HepG2 (cell line): ENCODE measurements around the gene SPON2. TPM values are rescaled to one million over a fixed set of nuclear protein-coding genes. Genes with fewer than 3 reads are reported as not detected.
A peak's percentile ranks its signal among the peaks of the same experiment; 100 is the strongest.

Experiments
- ATAC-seq: fragments of 200-7000 bp; cut with Tn5 transposase; 3 replicates; pipeline ENCODE4 v1.9.1; 2020; ENCODE audit warnings: mild to moderate bottlenecking, moderate library complexity
- BruUV-seq: library from RNA; stranded (reverse); fragments of 400-500 nt; replicated peaks from 2 replicates; lab custom pipeline; 2021; lab: Mats Ljungman, UMichigan
- CTCF ChIA-PET: fragments of 300-600 bp; formaldehyde crosslinking; extraction: SDS; loops from one replicate; lab custom pipeline; 2021; ENCODE audit warnings: low total read pairs, inconsistent platforms, low intra/inter-chr PET ratio; lab: Yijun Ruan, JAX
- POLR2A ChIA-PET: fragments of 350-600 bp; sonication (Branson Sonifier 250); formaldehyde crosslinking; loops from one replicate; lab custom pipeline; 2020; ENCODE audit warnings: antibody characterized with exemption, inconsistent platforms; lab: Yijun Ruan, JAX
- DNase-seq: peaks from one replicate; pipeline ENCODE4 v3.0.0-alpha.2; 2015; ENCODE audit warnings: low spot score
- FAIRE-seq: peaks from 3 replicates; lab custom pipeline; 2011; peaks lifted over from hg19 to GRCh38; lab: Jason Lieb, UNC
- H2AFZ ChIP-seq: one replicate; pipeline ENCODE4 v1.6.1; 2011; ENCODE audit warnings: low read length, inconsistent platforms
- H3K27ac ChIP-seq: fragments of 300-600 bp; 3 replicates; pipeline ENCODE4 v1.8.0; 2011; ENCODE audit warnings: mixed run types, mild to moderate bottlenecking, mixed read lengths, low read length, inconsistent platforms; ENCODE audit not compliant: insufficient read depth; ENCODE audit errors: extremely low read length
- H3K27me3 ChIP-seq, 2 experiments: fragments of 200-600 bp in 1 of 2; 2 replicates in 1 of 2; 3 replicates in 1 of 2; pipeline versions ENCODE4 v1.6.0 to v1.8.0; 2011; ENCODE audit warnings: low read length in 2 of 2, mild to moderate bottlenecking in 2 of 2, moderate library complexity in 2 of 2, inconsistent platforms in 1 of 2; ENCODE audit not compliant: insufficient read depth in 2 of 2, control insufficient read depth in 1 of 2
- H3K36me3 ChIP-seq, 2 experiments: fragments of 200-600 bp in 1 of 2; replicated peaks in 1 of 2; 2 replicates in 1 of 2; 3 replicates in 1 of 2; pipeline versions ENCODE4 v1.5.1 to v1.8.0; 2011; ENCODE audit warnings: low read length in 2 of 2, inconsistent platforms in 1 of 2; ENCODE audit not compliant: insufficient read depth in 2 of 2, control insufficient read depth in 1 of 2
- H3K4me1 ChIP-seq: 2 replicates; pipeline ENCODE4 v1.5.1; 2012; ENCODE audit warnings: low read length, inconsistent platforms; ENCODE audit not compliant: insufficient read depth
- H3K4me2 ChIP-seq: 2 replicates; pipeline ENCODE4 v1.6.0; 2011; ENCODE audit warnings: low read depth, low read length, inconsistent platforms
- H3K4me3 ChIP-seq, 3 experiments: fragments of 200-600 bp in 1 of 3; sonication (generic), shearing (Covaris generic) in 1 of 3; replicated peaks in 1 of 3; 2 replicates each; pipeline ENCODE4 v1.5.1; 2011 to 2016; ENCODE audit warnings: low read length in 3 of 3, inconsistent platforms in 2 of 3, low read depth in 2 of 3, mild to moderate bottlenecking in 2 of 3, control low read depth in 1 of 3, mixed read lengths in 1 of 3; ENCODE audit not compliant: insufficient read depth in 1 of 3
- H3K79me2 ChIP-seq: one replicate; pipeline ENCODE4 v1.6.1; 2011; ENCODE audit warnings: low read length, inconsistent platforms; ENCODE audit not compliant: insufficient read depth
- H3K9ac ChIP-seq: 2 replicates; pipeline ENCODE4 v1.6.0; 2011; ENCODE audit warnings: mild to moderate bottlenecking, low read depth, low read length, inconsistent platforms; ENCODE audit not compliant: insufficient read depth
- H3K9me3 ChIP-seq: 2 replicates; pipeline ENCODE4 v1.5.1; 2012; ENCODE audit warnings: mild to moderate bottlenecking, low read length
- H4K20me1 ChIP-seq: 2 replicates; pipeline ENCODE4 v1.6.0; 2011; ENCODE audit warnings: inconsistent platforms, mild to moderate bottlenecking, low read length, moderate library complexity; ENCODE audit not compliant: insufficient read depth
- AGO2 ChIP-seq: fragments of 200-400 bp; formaldehyde crosslinking; optimal IDR thresholded peaks from 2 replicates; pipeline ENCODE3; 2017; ENCODE audit warnings: mild to moderate bottlenecking, low read depth, low read length, moderate library complexity
- MAFF ChIP-seq: IDR thresholded peaks from 2 replicates; pipeline ENCODE4 v1.6.1; 2011; ENCODE audit warnings: low read depth, low read length, improper control_type of control experiment
- MAFK ChIP-seq, 2 experiments: IDR thresholded peaks in 1 of 2; conservative IDR thresholded peaks in 1 of 2; 2 replicates each; pipeline ENCODE4 v1.6.1; 2011; ENCODE audit warnings: improper control_type of control experiment in 2 of 2, low read length in 2 of 2
- POLR2G ChIP-seq: fragments of 200-400 bp; formaldehyde crosslinking; IDR thresholded peaks from 2 replicates; pipeline ENCODE4 v1.6.1; 2018; ENCODE audit warnings: mild to moderate bottlenecking, low read depth, low read length, moderate library complexity
- RBFOX2 ChIP-seq: fragments of 200-400 bp; formaldehyde crosslinking; IDR thresholded peaks from 2 replicates; pipeline ENCODE4 v1.6.1; 2017; ENCODE audit warnings: low read depth, mild to moderate bottlenecking, low read length
- ZNF530 ChIP-seq: sonication (generic); formaldehyde crosslinking; IDR thresholded peaks from 2 replicates; pipeline ENCODE4 v1.5.0; 2020; ENCODE audit warnings: low read depth, mild to moderate bottlenecking, missing genetic modification reagents
- ZNF572 ChIP-seq: sonication (generic); formaldehyde crosslinking; IDR thresholded peaks from 2 replicates; pipeline ENCODE4 v1.5.1; 2020; ENCODE audit warnings: mild to moderate bottlenecking, missing genetic modification reagents
- ZNF577 ChIP-seq: sonication (generic); formaldehyde crosslinking; IDR thresholded peaks from 2 replicates; pipeline ENCODE4 v1.4.0; 2020; ENCODE audit warnings: mild to moderate bottlenecking, low read depth, missing genetic modification reagents, borderline replicate concordance
- WGBS: methylation state at CpG from one replicate; pipeline ENCODE4 v1.1.6; 2017; ENCODE audit warnings: low lambda C conversion rate; 5-methylcytosine and 5-hydroxymethylcytosine counted together
- in situ Hi-C: cut with HindIII; loops from 2 replicates; pipeline ENCODE4 v1.10.0; 2017; ENCODE audit warnings: low pct_unique_long_range_greater_than_20kb; ENCODE audit not compliant: extremely low pct_ligation_motif_present
- intact Hi-C: fragments of 100-400 bp; cut with micrococcal nuclease; formaldehyde crosslinking; loops from one replicate; pipeline ENCODE4 v1.10.0; 2022; ENCODE audit not compliant: unreplicated experiment
- polyA plus RNA-seq, 8 experiments: library from polyadenylated mRNA; depleted of rRNA in 3 of 8; stranded (reverse) in 7 of 8; unstranded in 1 of 8; fragments of >200 nt; fragmentation: Illumina TruSeq in 4 of 8; extraction: Trizol in 4 of 8; gene quantifications; 2 replicates each; pipeline versions ENCODE4 v1.2.1 to v1.2.3, GENCODE V29; 2011 to 2016; ENCODE audit warnings: low read depth in 4 of 8, missing spikeins in 1 of 8, mixed read lengths in 1 of 8; ENCODE audit not compliant: insufficient read depth in 1 of 8
- total RNA-seq, 5 experiments: library from RNA; depleted of rRNA; stranded (reverse); fragments of >200 nt; fragmentation: Illumina TruSeq; extraction: Trizol; gene quantifications; 2 replicates each; pipeline ENCODE4 v1.2.3, GENCODE V29; 2016; ENCODE audit warnings: low read depth in 1 of 5
- TF ChIP-seq, protein P1 (sequence below): sonication (generic); formaldehyde crosslinking; IDR thresholded peaks from 2 replicates; pipeline ENCODE4 v1.4.0; 2020; ENCODE audit warnings: missing genetic modification reagents

Gene SPON2
- total and polyA plus RNA-seq, 2 of the 13 experiments (the other 11 are each of a cell fraction or from before 2014, with no cell fraction given): 17.4 to 55.2 TPM

- no peak overlapping the region for H2AFZ ChIP-seq
- H3K4me1 ChIP-seq: peaks cover 38% of the 10 kb centered on the region
- peaks cover 2% of the 10 kb centered on the region for H3K79me2 ChIP-seq
- ATAC-seq (no peak), FAIRE-seq (no peak), DNase-seq (no peak)
- TF ChIP-seq RBFOX2 (peak; percentile 66; the same call in 1 of the 2 replicates), ZNF572 (CRISPR knock-in tag) (no peak), AGO2 (peak; percentile 86), ZNF530 (no peak)
- intact Hi-C loops (no loop called here), in situ Hi-C loops (no loop called here)
- no peaks in the 10 kb centered on the region for H4K20me1 ChIP-seq
- ChIA-PET POLR2A (interaction anchor here (2.8 to 5.3 kb wide), 2 partner anchors 11 to 29 kb away, joined by 13 to 95 read pairs; partner anchors contain the start of gene SPON2), CTCF (no interaction called here)
- 94% methylated on average over 8 of the region's 19 CpGs for WGBS
- no peak overlapping the region for H3K9ac ChIP-seq
- no peaks in the 10 kb centered on the region; a peak in 1 of 5 replicates for H3K36me3 ChIP-seq
- no peak overlapping the region for H3K4me3 ChIP-seq
- no TSS peak for BruUV-seq
- H3K9me3 ChIP-seq: no peaks in the 10 kb centered on the region
- no peak overlapping the region for H3K4me2 ChIP-seq
- no peaks in the 10 kb centered on the region for H3K27me3 ChIP-seq
- H3K27ac ChIP-seq: no peak overlapping the region
Measured at GRCh38 chr4:1202526-1203011, 30.2 kb upstream of the SPON2 start.

DNA sequence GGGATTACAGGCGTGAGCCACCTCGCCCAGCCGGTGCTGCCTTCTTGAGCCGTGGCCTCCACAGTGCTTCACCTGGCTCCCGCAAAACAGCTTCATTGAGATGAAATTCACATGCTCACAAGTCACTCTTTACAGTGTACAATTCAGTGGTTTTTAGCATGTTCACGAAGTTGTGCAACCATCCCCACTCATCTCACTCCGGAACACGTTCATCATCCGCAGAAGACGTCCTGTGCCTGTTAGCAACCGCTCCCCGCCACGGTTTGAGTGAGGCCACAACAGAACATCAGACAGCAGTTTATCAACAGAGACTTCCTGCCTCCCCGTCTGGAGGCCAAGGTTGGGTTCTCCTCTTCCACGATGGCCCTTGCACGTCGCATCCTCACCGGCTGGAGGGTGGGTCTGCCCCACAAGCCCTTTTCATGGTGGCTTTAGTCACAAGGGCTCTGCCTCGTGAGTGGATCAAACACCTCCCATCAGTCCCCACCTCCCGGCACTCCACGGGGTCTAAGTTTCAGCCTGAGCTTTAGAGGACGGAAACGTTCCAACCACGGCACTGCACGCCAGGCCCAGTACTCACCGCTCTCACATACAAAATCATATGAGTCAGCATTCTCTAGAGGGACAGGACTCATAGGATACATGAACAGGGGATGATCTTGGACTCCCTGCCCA, 29.6 kb upstream of the SPON2 start:
- no peak for FAIRE-seq
- H3K79me2 ChIP-seq: peaks cover 2% of the 10 kb centered on the region
- CTCF ChIA-PET: no interaction called here
- H3K9me3 ChIP-seq: no peaks in the 10 kb centered on the region
- H2AFZ ChIP-seq: no peak overlapping the region
- H3K4me2 ChIP-seq: no peak overlapping the region
- ATAC-seq: no peak
- peak; percentile 91 for TF ChIP-seq MAFF
- 0 out of 2 replicates have a peak, but pooled peaks have one; percentile 10 for TF ChIP-seq POLR2G
- TF ChIP-seq ZNF577 (CRISPR knock-in tag): no peak
- TF ChIP-seq, protein P1, sequence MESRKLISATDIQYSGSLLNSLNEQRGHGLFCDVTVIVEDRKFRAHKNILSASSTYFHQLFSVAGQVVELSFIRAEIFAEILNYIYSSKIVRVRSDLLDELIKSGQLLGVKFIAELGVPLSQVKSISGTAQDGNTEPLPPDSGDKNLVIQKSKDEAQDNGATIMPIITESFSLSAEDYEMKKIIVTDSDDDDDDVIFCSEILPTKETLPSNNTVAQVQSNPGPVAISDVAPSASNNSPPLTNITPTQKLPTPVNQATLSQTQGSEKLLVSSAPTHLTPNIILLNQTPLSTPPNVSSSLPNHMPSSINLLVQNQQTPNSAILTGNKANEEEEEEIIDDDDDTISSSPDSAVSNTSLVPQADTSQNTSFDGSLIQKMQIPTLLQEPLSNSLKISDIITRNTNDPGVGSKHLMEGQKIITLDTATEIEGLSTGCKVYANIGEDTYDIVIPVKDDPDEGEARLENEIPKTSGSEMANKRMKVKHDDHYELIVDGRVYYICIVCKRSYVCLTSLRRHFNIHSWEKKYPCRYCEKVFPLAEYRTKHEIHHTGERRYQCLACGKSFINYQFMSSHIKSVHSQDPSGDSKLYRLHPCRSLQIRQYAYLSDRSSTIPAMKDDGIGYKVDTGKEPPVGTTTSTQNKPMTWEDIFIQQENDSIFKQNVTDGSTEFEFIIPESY (CRISPR knock-in tag): 0 out of 2 replicates have a peak, but pooled peaks have one; percentile 12
- peak; percentile 93 to 94 for TF ChIP-seq MAFK (conservative IDR thresholded peaks at IDR 0.05 in 1 of 2, IDR thresholded peaks at IDR 0.05 in 1 of 2; ENCODE audit: low read length in 2 of 2)
- H3K27me3 ChIP-seq: no peaks in the 10 kb centered on the region
- no peak for DNase-seq
- H3K9ac ChIP-seq: no peak overlapping the region
- H3K27ac ChIP-seq: no peak overlapping the region
- POLR2A ChIA-PET: interaction anchor here (5.3 kb wide), 1 partner anchor 28 kb away, joined by 95 read pairs; the partner anchor contains the start of gene SPON2
- no TSS peak for BruUV-seq
- no peak overlapping the region for H3K4me3 ChIP-seq
- H3K4me1 ChIP-seq: peaks cover 35% of the 10 kb centered on the region
- 95% methylated on average over 25 of the region's 26 CpGs for WGBS
- in situ Hi-C loops (no loop called here), intact Hi-C loops (no loop called here)
- H3K36me3 ChIP-seq: no peaks in the 10 kb centered on the region; a peak in 2 of 5 replicates
- H4K20me1 ChIP-seq: no peaks in the 10 kb centered on the region
